IMR-90 (cell line): Measurements from ENCODE around the gene CALN1.

Source experiments
- CTCF ChIP-seq: conservative IDR thresholded peaks from 2 replicates; pipeline ENCODE4 v1.5.1; 2012; ENCODE audit warnings: mild to moderate bottlenecking, low read depth, low read length, improper control_type of control experiment
- ELK1 ChIP-seq: fragments of 150-350 bp; IDR thresholded peaks from 2 replicates; pipeline ENCODE4 v1.6.1; 2016; ENCODE audit warnings: low read depth, mild to moderate bottlenecking, low read length, moderate library complexity, borderline replicate concordance
- MAFK ChIP-seq: IDR thresholded peaks from 2 replicates; pipeline ENCODE4 v1.6.1; 2012; ENCODE audit warnings: low read depth, low read length, improper control_type of control experiment
- NFE2L2 ChIP-seq: fragments of 150-350 bp; IDR thresholded peaks from 2 replicates; pipeline ENCODE4 v1.6.1; 2016; ENCODE audit warnings: low read depth, mild to moderate bottlenecking, low read length
- POLR2A ChIP-seq: IDR thresholded peaks from 2 replicates; pipeline ENCODE4 v1.6.1; 2012; ENCODE audit warnings: mild to moderate bottlenecking, low read depth, low read length
- SMC3 ChIP-seq: fragments of 150-350 bp; IDR thresholded peaks from 2 replicates; pipeline ENCODE4 v1.6.1; 2016; ENCODE audit warnings: low read depth, mild to moderate bottlenecking, antibody characterized with exemption, low read length, moderate library complexity
- USF2 ChIP-seq: fragments of 150-350 bp; IDR thresholded peaks from 2 replicates; pipeline ENCODE4 v1.6.1; 2017; ENCODE audit warnings: mild to moderate bottlenecking, antibody characterized with exemption, low read length, low read depth

- no peak for TF ChIP-seq POLR2A
- no peak for TF ChIP-seq CTCF
- TF ChIP-seq USF2: no peak
- TF ChIP-seq MAFK: no peak
- TF ChIP-seq ELK1: no peak
- TF ChIP-seq NFE2L2: no peak
- no peak for TF ChIP-seq SMC3
These were observed 20.2 kb downstream of the CALN1 start for GRCh38 chr7:72391821-72392377.
